CD8-positive, alpha-beta memory T cell (primary cell): ENCODE results near the gene TCIRG1. TPM values are rescaled to one million over a fixed set of nuclear protein-coding genes. Genes with fewer than 3 reads are reported as not detected.
"Not testable (repeated sequence)": the region's sequence is repeated elsewhere in the genome, so short reads cannot be mapped to it uniquely, and the experiment has no call there.

Experiments
- CTCF ChIA-PET: fragments of 350-600 bp; sonication (Branson Sonifier 250); formaldehyde crosslinking; loops from one replicate; lab custom pipeline; 2021; ENCODE audit warnings: antibody characterized with exemption; lab: Charles Lee
- POLR2A ChIA-PET: fragments of 350-600 bp; sonication (Branson Sonifier 250); formaldehyde crosslinking; loops from one replicate; lab custom pipeline; 2021; ENCODE audit warnings: antibody characterized with exemption; lab: Charles Lee
- DNase-seq, 5 donors: peaks; one replicate each; pipeline versions ENCODE4 v3.0.0 to v3.0.0-alpha.2; 2020 to 2022; ENCODE audit warnings: mixed read lengths in 1 of 5
- H3K27ac ChIP-seq: one replicate; pipeline ENCODE4 v1.7.0; 2013; ENCODE audit warnings: low read depth, mild to moderate bottlenecking, low read length, moderate library complexity
- H3K27me3 ChIP-seq: 2 replicates; pipeline ENCODE4 v1.7.0; 2013; ENCODE audit warnings: low read length, mild to moderate bottlenecking; ENCODE audit not compliant: insufficient read depth, poor library complexity, severe bottlenecking
- H3K36me3 ChIP-seq: 2 replicates; pipeline ENCODE4 v1.7.0; 2013; ENCODE audit warnings: mild to moderate bottlenecking, low read length, moderate library complexity; ENCODE audit not compliant: insufficient read depth
- H3K4me1 ChIP-seq: 2 replicates; pipeline ENCODE4 v1.7.0; 2013; ENCODE audit warnings: mild to moderate bottlenecking, low read length, moderate library complexity; ENCODE audit not compliant: insufficient read depth
- H3K4me3 ChIP-seq: 2 replicates; pipeline ENCODE4 v1.7.0; 2013; ENCODE audit warnings: mild to moderate bottlenecking, low read length
- H3K9me3 ChIP-seq: 2 replicates; pipeline ENCODE4 v1.7.0; 2013; ENCODE audit warnings: mild to moderate bottlenecking, low read length
- H3K27ac Mint-ChIP-seq, 8 donors: one replicate each; pipeline ENCODE4 v1.8.0; 2020 to 2021; ENCODE audit warnings: mixed read lengths in 8 of 8, mild to moderate bottlenecking in 6 of 8, inconsistent platforms in 3 of 8, moderate library complexity in 3 of 8
- H3K27me3 Mint-ChIP-seq, 2 donors: one replicate each; pipeline ENCODE4 v1.8.0; 2020 to 2021; ENCODE audit warnings: mixed read lengths in 2 of 2, mild to moderate bottlenecking in 1 of 2, moderate library complexity in 1 of 2
- H3K36me3 Mint-ChIP-seq, 3 donors: one replicate each; pipeline ENCODE4 v1.8.0; 2020 to 2021; ENCODE audit warnings: mixed read lengths in 3 of 3, inconsistent platforms in 1 of 3, mild to moderate bottlenecking in 1 of 3
- H3K4me1 Mint-ChIP-seq, 3 donors: one replicate each; pipeline ENCODE4 v1.8.0; 2020 to 2021; ENCODE audit warnings: mixed read lengths in 3 of 3, inconsistent platforms in 1 of 3, mild to moderate bottlenecking in 1 of 3
- H3K4me3 Mint-ChIP-seq, 7 donors: one replicate each; pipeline ENCODE4 v1.8.0; 2020 to 2021; ENCODE audit warnings: mixed read lengths in 7 of 7, mild to moderate bottlenecking in 6 of 7, moderate library complexity in 4 of 7, inconsistent platforms in 2 of 7
- H3K9me3 Mint-ChIP-seq, 5 donors: one replicate each; pipeline ENCODE4 v1.8.0; 2020 to 2022; ENCODE audit warnings: mixed read lengths in 5 of 5, mild to moderate bottlenecking in 3 of 5, moderate library complexity in 2 of 5, inconsistent platforms in 1 of 5
- polyA plus RNA-seq: library from polyadenylated mRNA; unstranded; fragments of 300-500 nt; fragmentation: Illumina TruSeq; gene quantifications from one replicate; pipeline ENCODE4 v1.2.3, GENCODE V29; 2021
- total RNA-seq, 2 experiments: library from RNA; stranded (reverse); gene quantifications; one replicate each; pipeline ENCODE4 v1.2.3, GENCODE V29; 2021

TCIRG1 gene
- total RNA-seq = 100 to 1,000 TPM; 108 to 126 TPM
- polyA plus RNA-seq = 48.1 TPM

- Mint-ChIP-seq H3K27me3 (no peaks in the 10 kb centered on the region), H3K9me3 (no peaks in the 10 kb centered on the region), H3K4me1 (peaks cover 21 to 40% (median 25%) of the 10 kb centered on the region in 3 donors), H3K36me3 (peaks cover 0 to 24% (median 0%) of the 10 kb centered on the region in 3 donors), H3K4me3 (peak within 1 kb of the TSS; percentile 88 to 98 (median 92)), H3K27ac (peak within 1 kb of the TSS; percentile 90 to 98 (median 95))
- Histone ChIP-seq H3K27ac (peak within 1 kb of the TSS; percentile 92), H3K4me3 (peak within 1 kb of the TSS; percentile 71), H3K27me3 (no peaks in the 10 kb centered on the region), H3K4me1 (peaks cover 47% of the 10 kb centered on the region), H3K36me3 (peaks cover 4% of the 10 kb centered on the region), H3K9me3 (no peaks in the 10 kb centered on the region)
- ChIA-PET CTCF (interaction anchor here (1.5 to 1.9 kb wide), 2 partner anchors 29 to 45 kb away, joined by 4 to 6 read pairs; partner anchors contain the start of gene ALDH3B1), POLR2A (interaction anchor here (1.0 to 1.6 kb wide), 3 partner anchors 12 to 800 kb away, joined by 3 to 4 read pairs (median 4); partner anchors contain the start of gene UNC93B1)
- peak; percentile 42 to 64 (median 48) for DNase-seq
These were observed at the start of gene TCIRG1 for GRCh38 chr11:68038718-68039525. TSS of gene TCIRG1 (plus strand) at chr11:68039025. CDS start at chr11:68041272, 2,247 bp downstream.

GRCh38 chr11:67990546-67991346 lies 48.1 kb upstream of the TCIRG1 start:
- H3K27me3 ChIP-seq, H3K4me1 ChIP-seq, H3K4me3 ChIP-seq, H3K27ac ChIP-seq, H3K9me3 Mint-ChIP-seq, CTCF ChIA-PET, H3K36me3 Mint-ChIP-seq, DNase-seq, H3K36me3 ChIP-seq, H3K4me1 Mint-ChIP-seq, H3K27ac Mint-ChIP-seq, H3K9me3 ChIP-seq, H3K4me3 Mint-ChIP-seq, H3K27me3 Mint-ChIP-seq, POLR2A ChIA-PET: not testable (repeated sequence)

- H3K4me3 Mint-ChIP-seq, H3K36me3 ChIP-seq, H3K27me3 Mint-ChIP-seq, H3K27ac Mint-ChIP-seq, H3K4me1 Mint-ChIP-seq, DNase-seq, H3K4me3 ChIP-seq, H3K4me1 ChIP-seq, H3K27ac ChIP-seq, H3K27me3 ChIP-seq, POLR2A ChIA-PET, CTCF ChIA-PET, H3K36me3 Mint-ChIP-seq, H3K9me3 ChIP-seq, H3K9me3 Mint-ChIP-seq: not testable (repeated sequence)
These were observed 47.3 kb upstream of the TCIRG1 start for GRCh38 chr11:67991347-67992121.

- H3K9me3 Mint-ChIP-seq, H3K27me3 Mint-ChIP-seq, H3K4me1 ChIP-seq, H3K27me3 ChIP-seq, H3K4me3 ChIP-seq, POLR2A ChIA-PET, H3K36me3 ChIP-seq, H3K9me3 ChIP-seq, H3K27ac ChIP-seq: not testable (repeated sequence)
- Mint-ChIP-seq H3K27ac (peak overlapping the region in 2 of 8 donors; percentile 29 to 36), H3K4me1 (peaks cover 18 to 31% (median 20%) of the 10 kb centered on the region in 3 donors), H3K4me3 (peak overlapping the region in 1 of 7 donors; percentile 79), H3K36me3 (peaks cover 0 to 12% (median 2%) of the 10 kb centered on the region in 3 donors)
- CTCF ChIA-PET = interaction anchor here (1.4 to 1.5 kb wide), 2 partner anchors 14 to 44 kb away, joined by 4 to 5 read pairs; no protein-coding TSS in a partner anchor
- peak in 2 of 5 donors; percentile 27 to 44 for DNase-seq
These were observed 45.0 kb upstream of the TCIRG1 start for GRCh38 chr11:67993821-67994220.

- H3K4me3 ChIP-seq, DNase-seq, H3K27me3 ChIP-seq, H3K36me3 ChIP-seq, H3K27me3 Mint-ChIP-seq, H3K4me1 ChIP-seq, H3K27ac ChIP-seq, H3K27ac Mint-ChIP-seq, H3K9me3 ChIP-seq, H3K9me3 Mint-ChIP-seq, POLR2A ChIA-PET: not testable (repeated sequence)
- H3K4me3 Mint-ChIP-seq = peak overlapping the region in 1 of 7 donors; percentile 79
- H3K36me3 Mint-ChIP-seq = peaks cover 0 to 12% (median 2%) of the 10 kb centered on the region in 3 donors
- CTCF ChIA-PET = interaction anchor here (1.4 to 1.5 kb wide), 2 partner anchors 14 to 44 kb away, joined by 4 to 5 read pairs; no protein-coding TSS in a partner anchor
- H3K4me1 Mint-ChIP-seq = peaks cover 18 to 33% (median 20%) of the 10 kb centered on the region in 3 donors
These were observed 44.4 kb upstream of the TCIRG1 start for GRCh38 chr11:67994387-67994786.

GRCh38 chr11:67995129-67995528 lies 43.7 kb upstream of the TCIRG1 start:
- peaks cover 0 to 12% (median 2%) of the 10 kb centered on the region in 3 donors for H3K36me3 Mint-ChIP-seq
- H3K4me3 Mint-ChIP-seq, H3K4me1 ChIP-seq, POLR2A ChIA-PET, H3K4me3 ChIP-seq, H3K27me3 ChIP-seq, DNase-seq, H3K9me3 ChIP-seq, H3K27ac ChIP-seq, H3K9me3 Mint-ChIP-seq, H3K36me3 ChIP-seq, H3K27me3 Mint-ChIP-seq: not testable (repeated sequence)
- CTCF ChIA-PET = interaction anchor here (1.4 kb wide), 1 partner anchor 13 kb away, joined by 5 read pairs; no protein-coding TSS in a partner anchor
- peak overlapping the region in 1 of 8 donors; percentile 38 for H3K27ac Mint-ChIP-seq
- H3K4me1 Mint-ChIP-seq = peaks cover 18 to 34% (median 20%) of the 10 kb centered on the region in 3 donors

- H3K27me3 ChIP-seq, H3K27ac Mint-ChIP-seq, H3K36me3 ChIP-seq, POLR2A ChIA-PET, CTCF ChIA-PET, H3K27ac ChIP-seq, H3K9me3 ChIP-seq, H3K4me3 ChIP-seq, DNase-seq, H3K4me3 Mint-ChIP-seq, H3K9me3 Mint-ChIP-seq, H3K4me1 ChIP-seq, H3K27me3 Mint-ChIP-seq: not testable (repeated sequence)
- Mint-ChIP-seq H3K4me1 (peaks cover 18 to 35% (median 20%) of the 10 kb centered on the region in 3 donors), H3K36me3 (peaks cover 0 to 12% (median 2%) of the 10 kb centered on the region in 3 donors)
These were observed 43.2 kb upstream of the TCIRG1 start for GRCh38 chr11:67995579-67995978.
